Ishikawa (cell line): ENCODE measurements around the gene CNIH2.

Source experiments
- CEBPB ChIP-seq: IDR thresholded peaks from 2 replicates; pipeline ENCODE4 v1.6.1; 2012
- EGR1 ChIP-seq: IDR thresholded peaks from 2 replicates; pipeline ENCODE4 v1.6.1; 2012
- MAX ChIP-seq: IDR thresholded peaks from 2 replicates; pipeline ENCODE4 v1.6.1; 2012
- REST ChIP-seq: IDR thresholded peaks from 2 replicates; pipeline ENCODE4 v1.6.1; 2012; ENCODE audit warnings: low read depth, mild to moderate bottlenecking

- TF ChIP-seq REST (no peak), MAX (no peak), CEBPB (no peak), EGR1 (no peak)
Observed at GRCh38 chr11:66297610-66298009, 19.6 kb downstream of the CNIH2 start.
